ENCODE data around the gene HERC4. TPM values are rescaled to one million over a fixed set of nuclear protein-coding genes. Genes with fewer than 3 reads are reported as not detected.

The HERC4 gene, protein sequence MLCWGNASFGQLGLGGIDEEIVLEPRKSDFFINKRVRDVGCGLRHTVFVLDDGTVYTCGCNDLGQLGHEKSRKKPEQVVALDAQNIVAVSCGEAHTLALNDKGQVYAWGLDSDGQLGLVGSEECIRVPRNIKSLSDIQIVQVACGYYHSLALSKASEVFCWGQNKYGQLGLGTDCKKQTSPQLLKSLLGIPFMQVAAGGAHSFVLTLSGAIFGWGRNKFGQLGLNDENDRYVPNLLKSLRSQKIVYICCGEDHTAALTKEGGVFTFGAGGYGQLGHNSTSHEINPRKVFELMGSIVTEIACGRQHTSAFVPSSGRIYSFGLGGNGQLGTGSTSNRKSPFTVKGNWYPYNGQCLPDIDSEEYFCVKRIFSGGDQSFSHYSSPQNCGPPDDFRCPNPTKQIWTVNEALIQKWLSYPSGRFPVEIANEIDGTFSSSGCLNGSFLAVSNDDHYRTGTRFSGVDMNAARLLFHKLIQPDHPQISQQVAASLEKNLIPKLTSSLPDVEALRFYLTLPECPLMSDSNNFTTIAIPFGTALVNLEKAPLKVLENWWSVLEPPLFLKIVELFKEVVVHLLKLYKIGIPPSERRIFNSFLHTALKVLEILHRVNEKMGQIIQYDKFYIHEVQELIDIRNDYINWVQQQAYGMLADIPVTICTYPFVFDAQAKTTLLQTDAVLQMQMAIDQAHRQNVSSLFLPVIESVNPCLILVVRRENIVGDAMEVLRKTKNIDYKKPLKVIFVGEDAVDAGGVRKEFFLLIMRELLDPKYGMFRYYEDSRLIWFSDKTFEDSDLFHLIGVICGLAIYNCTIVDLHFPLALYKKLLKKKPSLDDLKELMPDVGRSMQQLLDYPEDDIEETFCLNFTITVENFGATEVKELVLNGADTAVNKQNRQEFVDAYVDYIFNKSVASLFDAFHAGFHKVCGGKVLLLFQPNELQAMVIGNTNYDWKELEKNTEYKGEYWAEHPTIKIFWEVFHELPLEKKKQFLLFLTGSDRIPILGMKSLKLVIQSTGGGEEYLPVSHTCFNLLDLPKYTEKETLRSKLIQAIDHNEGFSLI
- total RNA-seq (10 to 100 TPM; 48.0 to 89.5 TPM), polyA plus RNA-seq (ENCODE audit: insufficient read length in 2 of 2) (10 to 100 TPM; 41.8 to 43.1 TPM)
- long read RNA-seq, donor 1, full-length matches to known transcripts: 4 of 9 reads
- long read RNA-seq, donor 1, partial matches to known transcripts: 5 of 9 reads
- long read RNA-seq, donor 1, other reads (novel, unspliced or antisense): 0 of 9 reads
- long read RNA-seq, donor 2, partial matches to known transcripts: 0 of 3 reads
- long read RNA-seq, donor 2, other reads (novel, unspliced or antisense): 0 of 3 reads
- long read RNA-seq, donor 3, partial matches to known transcripts: 0 of 1 reads
- long read RNA-seq, donor 3, other reads (novel, unspliced or antisense): 0 of 1 reads
- long read RNA-seq, donor 4, partial matches to known transcripts: 6 of 10 reads
- long read RNA-seq, donor 4, other reads (novel, unspliced or antisense): 0 of 10 reads

DNA sequence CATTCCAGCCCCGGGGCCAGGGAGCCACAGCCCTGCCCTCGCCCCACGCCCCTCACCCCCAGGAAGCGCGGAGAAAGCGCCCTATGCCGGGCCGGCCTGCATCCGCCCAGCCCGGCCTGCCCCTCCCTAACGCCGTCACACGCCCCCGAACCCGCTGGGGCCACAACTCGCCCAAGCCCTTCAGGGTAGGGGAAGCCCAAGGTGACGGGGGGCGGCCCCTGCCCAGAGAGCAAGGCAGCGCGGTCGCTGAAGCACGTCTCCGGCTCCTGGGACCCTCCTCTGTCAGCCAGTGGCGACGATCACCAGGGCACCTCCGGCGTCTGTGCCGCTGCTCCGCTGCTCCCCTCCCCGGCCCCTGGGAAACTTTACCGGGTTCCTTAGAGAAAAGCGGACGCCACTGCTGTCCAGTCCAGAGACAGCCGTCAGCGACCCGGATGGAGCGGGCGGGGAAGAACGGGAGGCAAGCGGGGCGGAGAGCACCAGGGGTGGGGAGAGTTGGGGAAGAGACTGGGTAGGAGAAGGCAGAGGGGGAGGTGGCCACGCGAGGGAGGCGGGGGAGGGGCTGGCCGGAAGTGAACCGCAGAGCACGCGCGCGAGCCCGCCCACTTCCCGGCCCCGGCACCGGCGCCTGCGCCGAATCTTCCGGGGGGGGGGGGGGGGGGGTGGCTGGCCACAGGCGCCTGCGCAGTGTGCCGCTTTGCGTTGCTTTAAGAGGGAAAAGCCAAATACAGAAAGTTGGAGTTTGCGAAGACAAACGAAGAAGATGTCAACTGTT lies at the start of gene HERC4:
TSS of gene HERC4 (minus strand) at position 509 of the 775 bp plus-strand sequence. CDS start 2,175 bp downstream, outside the sequence.
- WGBS (ENCODE audit: insufficient coverage): under 1% methylated on average over 55 of the region's 64 CpGs
- DNase-seq (ENCODE audit: low read depth in 4 of 6, low spot score in 6 of 6): peak; percentile 67 to 97 (median 85)
- Histone ChIP-seq H3K4me3 (ENCODE audit: low read depth, low read length) (peak within 1 kb of the TSS; percentile 90), H3K4me1 (ENCODE audit: control insufficient read depth, insufficient read depth, low read length) (no peaks in the 10 kb centered on the region), H3K36me3 (ENCODE audit: control insufficient read depth, insufficient read depth, low read length) (peaks cover 3% of the 10 kb centered on the region), H3K9me3 (ENCODE audit: control insufficient read depth, insufficient read depth, low read length) (no peaks in the 10 kb centered on the region), H3K27ac (ENCODE audit: low read depth, low read length) (peak within 1 kb of the TSS; percentile 98), H3K27me3 (ENCODE audit: control insufficient read depth, insufficient read depth, low read length) (no peaks in the 10 kb centered on the region)

DNA sequence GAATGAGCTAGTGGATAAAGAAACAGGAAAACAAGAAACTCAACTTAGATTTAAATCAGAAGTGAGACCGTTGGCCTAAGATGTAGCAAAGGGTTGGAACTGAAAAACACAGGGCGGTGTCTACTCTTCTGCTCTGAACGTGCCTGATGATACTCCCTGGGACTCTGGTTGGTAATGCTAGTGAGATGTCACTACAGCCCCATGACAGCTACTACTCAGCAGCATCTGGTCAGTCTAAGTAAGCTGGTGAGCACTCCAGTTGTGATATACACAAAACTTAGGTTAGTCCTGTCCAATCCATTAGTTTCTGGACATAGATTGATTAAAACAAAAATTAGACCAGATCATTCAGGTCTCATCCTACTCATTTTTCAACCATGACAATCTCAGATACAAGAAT lies 49.6 kb upstream of the HERC4 start:
- no peaks in the 10 kb centered on the region for H3K27me3 ChIP-seq (ENCODE audit: control insufficient read depth, insufficient read depth, low read length)
- no peaks in the 10 kb centered on the region for H3K36me3 ChIP-seq (ENCODE audit: control insufficient read depth, insufficient read depth, low read length)
- no peaks in the 10 kb centered on the region for H3K9me3 ChIP-seq (ENCODE audit: control insufficient read depth, insufficient read depth, low read length)
- WGBS (ENCODE audit: insufficient coverage): 85% methylated on average over 3 of the region's 3 CpGs
- no peak for DNase-seq (ENCODE audit: low read depth in 4 of 6, low spot score in 6 of 6)
- no peaks in the 10 kb centered on the region for H3K4me1 ChIP-seq (ENCODE audit: control insufficient read depth, insufficient read depth, low read length)
- no peak overlapping the region for H3K27ac ChIP-seq (ENCODE audit: low read depth, low read length)
- no peak overlapping the region for H3K4me3 ChIP-seq (ENCODE audit: low read depth, low read length)

DNA sequence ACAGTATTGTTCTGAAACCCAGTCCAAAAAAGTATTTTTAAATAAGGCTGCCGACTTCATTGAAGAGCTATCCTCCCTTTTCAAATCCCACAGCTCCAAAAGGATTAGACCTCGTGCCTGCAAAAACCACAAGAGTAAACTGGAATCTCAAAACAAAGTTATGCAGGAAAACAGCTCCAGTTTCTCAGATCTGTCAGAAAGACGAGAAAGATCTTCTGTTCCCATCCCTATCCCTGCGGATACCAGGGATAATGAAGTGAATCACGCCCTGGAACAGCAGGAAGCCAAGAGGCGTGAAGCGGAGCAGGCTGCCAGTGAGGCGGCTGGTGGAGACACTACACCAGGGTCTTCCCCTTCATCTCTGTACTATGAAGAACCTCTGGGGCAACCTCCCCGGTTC lies 46.8 kb upstream of the HERC4 start:
- Histone ChIP-seq H3K4me3 (ENCODE audit: low read depth, low read length) (no peak overlapping the region), H3K36me3 (ENCODE audit: control insufficient read depth, insufficient read depth, low read length) (no peaks in the 10 kb centered on the region), H3K4me1 (ENCODE audit: control insufficient read depth, insufficient read depth, low read length) (no peaks in the 10 kb centered on the region), H3K9me3 (ENCODE audit: control insufficient read depth, insufficient read depth, low read length) (no peaks in the 10 kb centered on the region), H3K27me3 (ENCODE audit: control insufficient read depth, insufficient read depth, low read length) (no peaks in the 10 kb centered on the region), H3K27ac (ENCODE audit: low read depth, low read length) (no peak overlapping the region)
- DNase-seq (ENCODE audit: low read depth in 4 of 6, low spot score in 6 of 6): no peak
- 91% methylated on average over 6 of the region's 9 CpGs for WGBS (ENCODE audit: insufficient coverage)

DNA sequence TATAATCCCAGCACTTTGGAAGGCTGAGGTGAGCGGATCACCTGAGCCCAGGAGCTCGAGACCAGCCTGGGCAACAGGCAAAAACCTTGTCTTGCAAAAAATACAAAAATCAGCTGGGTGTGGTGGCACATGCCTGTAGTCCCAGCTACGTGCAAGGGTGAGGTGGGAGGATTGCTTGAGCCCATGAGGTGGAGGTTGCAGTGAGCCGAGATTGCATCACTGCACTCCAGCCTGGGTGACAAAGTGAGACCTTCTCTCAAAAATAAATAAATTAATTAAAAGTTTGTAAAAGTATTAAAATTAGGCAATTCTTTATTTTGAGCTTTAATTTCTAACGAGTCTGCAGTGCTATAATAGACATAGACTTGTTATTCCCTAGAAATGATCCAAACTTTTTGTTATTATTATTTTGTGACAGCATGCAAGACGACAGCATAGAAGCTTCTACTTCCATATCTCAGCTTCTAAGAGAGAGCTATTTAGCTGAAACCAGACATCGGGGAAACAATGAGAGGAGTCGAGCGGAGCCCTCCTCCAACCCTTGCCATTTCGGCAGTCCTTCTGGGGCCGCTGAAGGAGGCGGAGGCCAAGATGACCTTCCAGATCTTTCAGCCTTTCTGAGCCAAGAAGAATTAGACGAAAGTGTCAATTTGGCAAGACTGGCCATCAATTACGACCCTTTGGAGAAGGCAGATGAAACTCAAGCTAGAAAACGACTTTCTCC lies 46.1 kb upstream of the HERC4 start:
- no peak overlapping the region for H3K4me3 ChIP-seq (ENCODE audit: low read depth, low read length)
- no peaks in the 10 kb centered on the region for H3K36me3 ChIP-seq (ENCODE audit: control insufficient read depth, insufficient read depth, low read length)
- no peak for DNase-seq (ENCODE audit: low read depth in 4 of 6, low spot score in 6 of 6)
- H3K9me3 ChIP-seq (ENCODE audit: control insufficient read depth, insufficient read depth, low read length): no peaks in the 10 kb centered on the region
- no peak overlapping the region for H3K27ac ChIP-seq (ENCODE audit: low read depth, low read length)
- 92% methylated on average over 11 of the region's 15 CpGs for WGBS (ENCODE audit: insufficient coverage)
- H3K27me3 ChIP-seq (ENCODE audit: control insufficient read depth, insufficient read depth, low read length): no peaks in the 10 kb centered on the region
- no peaks in the 10 kb centered on the region for H3K4me1 ChIP-seq (ENCODE audit: control insufficient read depth, insufficient read depth, low read length)

DNA sequence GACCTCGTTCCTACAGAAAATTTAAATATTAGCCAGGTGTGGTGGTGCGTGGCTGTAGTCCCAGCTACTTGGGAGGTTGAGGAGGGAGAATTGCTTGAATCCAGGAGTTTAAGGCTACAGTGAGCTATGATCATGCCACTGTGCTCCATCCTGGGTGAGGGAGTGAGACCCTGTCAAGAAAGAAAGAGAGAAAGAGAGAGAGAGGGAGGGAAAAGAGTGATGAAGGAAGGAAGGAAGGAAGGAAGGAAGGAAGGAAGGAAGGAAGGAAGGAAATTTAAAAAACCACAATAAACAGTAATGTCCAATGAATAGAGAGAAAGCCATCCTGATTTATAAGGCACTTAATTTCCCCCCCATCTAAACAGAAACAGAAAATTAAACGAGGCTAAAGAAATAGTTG lies 43.6 kb upstream of the HERC4 start:
- H3K4me3 ChIP-seq (ENCODE audit: low read depth, low read length): no peak overlapping the region
- no peaks in the 10 kb centered on the region for H3K27me3 ChIP-seq (ENCODE audit: control insufficient read depth, insufficient read depth, low read length)
- 88% methylated on average over 2 of the region's 3 CpGs for WGBS (ENCODE audit: insufficient coverage)
- no peaks in the 10 kb centered on the region for H3K9me3 ChIP-seq (ENCODE audit: control insufficient read depth, insufficient read depth, low read length)
- no peak overlapping the region for H3K27ac ChIP-seq (ENCODE audit: low read depth, low read length)
- H3K4me1 ChIP-seq (ENCODE audit: control insufficient read depth, insufficient read depth, low read length): no peaks in the 10 kb centered on the region
- H3K36me3 ChIP-seq (ENCODE audit: control insufficient read depth, insufficient read depth, low read length): no peaks in the 10 kb centered on the region
- DNase-seq (ENCODE audit: low read depth in 4 of 6, low spot score in 6 of 6): no peak

DNA sequence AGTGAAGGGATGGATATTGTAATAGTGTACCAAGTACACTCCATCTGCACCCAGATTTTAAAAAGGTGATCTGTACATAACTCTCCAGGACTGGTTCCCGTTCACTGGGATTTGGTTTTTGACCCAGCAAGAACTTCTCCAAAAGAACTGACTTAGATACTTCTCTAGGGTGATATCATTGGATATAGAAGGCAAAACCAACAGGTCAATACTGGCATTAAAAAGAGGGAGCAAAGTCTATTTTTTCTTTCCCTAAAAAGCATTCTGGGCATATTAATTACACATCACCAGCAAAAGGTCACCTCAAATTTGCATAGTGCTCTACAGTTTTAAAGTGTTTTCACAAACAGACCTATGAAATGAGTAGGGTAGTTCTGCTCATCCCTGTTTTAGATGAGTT lies 37.8 kb upstream of the HERC4 start:
- H3K4me1 ChIP-seq (ENCODE audit: control insufficient read depth, insufficient read depth, low read length): no peaks in the 10 kb centered on the region
- no peak for DNase-seq (ENCODE audit: low read depth in 4 of 6, low spot score in 6 of 6)
- H3K27ac ChIP-seq (ENCODE audit: low read depth, low read length): no peak overlapping the region
- H3K4me3 ChIP-seq (ENCODE audit: low read depth, low read length): no peak overlapping the region
- no peaks in the 10 kb centered on the region for H3K9me3 ChIP-seq (ENCODE audit: control insufficient read depth, insufficient read depth, low read length)
- WGBS (ENCODE audit: insufficient coverage): no CpG with 5 or more reads among the region's 1 CpG
- no peaks in the 10 kb centered on the region for H3K36me3 ChIP-seq (ENCODE audit: control insufficient read depth, insufficient read depth, low read length)
- H3K27me3 ChIP-seq (ENCODE audit: control insufficient read depth, insufficient read depth, low read length): no peaks in the 10 kb centered on the region

DNA sequence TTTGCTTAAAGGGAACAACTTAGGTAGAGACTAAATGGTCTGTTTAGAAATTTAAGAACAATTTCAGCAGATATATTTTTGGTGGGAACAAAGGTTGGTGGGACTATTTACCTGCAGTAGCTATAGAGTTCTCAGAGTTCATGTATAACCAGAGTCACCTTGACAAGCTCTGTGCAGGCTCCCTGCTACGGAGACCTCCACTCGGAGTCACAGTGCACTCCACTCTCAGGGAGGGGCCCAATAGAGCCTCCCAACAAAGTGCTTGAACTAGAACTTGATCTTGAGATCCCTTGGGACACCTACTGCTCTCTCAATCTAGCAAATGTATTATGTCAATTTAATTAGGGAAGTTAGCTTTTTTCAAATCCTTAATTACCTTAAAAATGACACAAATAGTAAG lies 36.5 kb upstream of the HERC4 start:
- Histone ChIP-seq H3K4me3 (ENCODE audit: low read depth, low read length) (no peak overlapping the region), H3K27me3 (ENCODE audit: control insufficient read depth, insufficient read depth, low read length) (no peaks in the 10 kb centered on the region)

DNA sequence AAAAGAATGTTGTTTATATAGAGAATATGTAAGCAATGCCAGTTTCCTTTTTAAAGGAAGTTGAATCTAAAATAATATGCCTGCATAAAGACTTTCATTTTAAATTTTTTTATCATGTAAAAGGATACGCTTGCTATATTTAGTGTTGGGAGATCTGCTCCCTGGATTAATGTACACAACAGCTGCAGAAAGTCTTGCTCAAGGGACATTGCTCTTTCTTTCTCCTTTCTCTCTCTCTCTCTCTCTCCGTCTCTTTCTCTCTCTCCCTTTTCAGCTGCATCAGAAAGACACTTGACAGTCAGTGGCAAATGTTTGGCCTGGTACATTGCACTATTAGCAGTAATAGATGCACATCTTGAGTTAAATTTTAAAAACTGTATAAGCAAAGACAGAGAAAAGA lies 34.9 kb upstream of the HERC4 start:
- no CpG with 5 or more reads among the region's 2 CpGs for WGBS (ENCODE audit: insufficient coverage)
- H3K4me1 ChIP-seq (ENCODE audit: control insufficient read depth, insufficient read depth, low read length): no peaks in the 10 kb centered on the region
- no peak overlapping the region for H3K4me3 ChIP-seq (ENCODE audit: low read depth, low read length)
- no peaks in the 10 kb centered on the region for H3K36me3 ChIP-seq (ENCODE audit: control insufficient read depth, insufficient read depth, low read length)
- no peaks in the 10 kb centered on the region for H3K9me3 ChIP-seq (ENCODE audit: control insufficient read depth, insufficient read depth, low read length)
- DNase-seq (ENCODE audit: low read depth in 4 of 6, low spot score in 6 of 6): peak in 1 of 6 donors; percentile 1
- H3K27me3 ChIP-seq (ENCODE audit: control insufficient read depth, insufficient read depth, low read length): no peaks in the 10 kb centered on the region
- no peak overlapping the region for H3K27ac ChIP-seq (ENCODE audit: low read depth, low read length)

More for the DNA sequence above, 36.5 kb upstream of the HERC4 start:
- H3K4me1 ChIP-seq (ENCODE audit: control insufficient read depth, insufficient read depth, low read length): no peaks in the 10 kb centered on the region
- WGBS (ENCODE audit: insufficient coverage): 83% methylated on average over 2 of the region's 2 CpGs
- DNase-seq (ENCODE audit: low read depth in 4 of 6, low spot score in 6 of 6): no peak
- no peak overlapping the region for H3K27ac ChIP-seq (ENCODE audit: low read depth, low read length)
- H3K36me3 ChIP-seq (ENCODE audit: control insufficient read depth, insufficient read depth, low read length): no peaks in the 10 kb centered on the region
- no peaks in the 10 kb centered on the region for H3K9me3 ChIP-seq (ENCODE audit: control insufficient read depth, insufficient read depth, low read length)

All from spinal cord (tissue), 10 donors.